ENCODE measurements around the gene PSG3. TPM values are rescaled to one million over a fixed set of nuclear protein-coding genes. Genes with fewer than 3 reads are reported as not detected.
"Not testable (repeated sequence)": the region's sequence is repeated elsewhere in the genome, so short reads cannot be mapped to it uniquely, and the experiment has no call there.

The PSG3 gene
- total RNA-seq, 1 donor from 2014 or later: not detected

DNA sequence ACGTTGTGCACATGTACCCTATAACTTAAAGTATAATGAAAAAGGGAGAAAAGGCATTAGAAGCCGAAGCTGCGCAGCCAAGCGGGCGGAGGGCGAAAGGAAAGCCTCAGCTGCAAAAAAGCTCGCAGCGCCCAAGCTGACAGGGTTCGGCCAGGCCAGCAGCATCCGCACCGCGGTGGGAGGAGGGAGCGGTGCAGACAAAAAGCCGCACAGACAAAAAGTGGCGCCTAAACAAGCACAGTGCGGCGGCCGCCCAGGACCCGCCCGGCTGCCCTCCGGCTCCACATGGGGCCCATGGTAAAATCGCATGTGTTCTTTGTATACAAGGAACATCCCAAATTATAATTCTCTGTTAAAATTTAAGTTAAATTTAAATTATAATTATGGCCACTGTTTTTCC is 42.4 kb downstream of the PSG3 start:
- H3K36me3 Mint-ChIP-seq: no peaks in the 10 kb centered on the region
- no peak overlapping the region for H3K27ac Mint-ChIP-seq
- H3K27me3 Mint-ChIP-seq: no peaks in the 10 kb centered on the region
- TF ChIP-seq, protein P1, sequence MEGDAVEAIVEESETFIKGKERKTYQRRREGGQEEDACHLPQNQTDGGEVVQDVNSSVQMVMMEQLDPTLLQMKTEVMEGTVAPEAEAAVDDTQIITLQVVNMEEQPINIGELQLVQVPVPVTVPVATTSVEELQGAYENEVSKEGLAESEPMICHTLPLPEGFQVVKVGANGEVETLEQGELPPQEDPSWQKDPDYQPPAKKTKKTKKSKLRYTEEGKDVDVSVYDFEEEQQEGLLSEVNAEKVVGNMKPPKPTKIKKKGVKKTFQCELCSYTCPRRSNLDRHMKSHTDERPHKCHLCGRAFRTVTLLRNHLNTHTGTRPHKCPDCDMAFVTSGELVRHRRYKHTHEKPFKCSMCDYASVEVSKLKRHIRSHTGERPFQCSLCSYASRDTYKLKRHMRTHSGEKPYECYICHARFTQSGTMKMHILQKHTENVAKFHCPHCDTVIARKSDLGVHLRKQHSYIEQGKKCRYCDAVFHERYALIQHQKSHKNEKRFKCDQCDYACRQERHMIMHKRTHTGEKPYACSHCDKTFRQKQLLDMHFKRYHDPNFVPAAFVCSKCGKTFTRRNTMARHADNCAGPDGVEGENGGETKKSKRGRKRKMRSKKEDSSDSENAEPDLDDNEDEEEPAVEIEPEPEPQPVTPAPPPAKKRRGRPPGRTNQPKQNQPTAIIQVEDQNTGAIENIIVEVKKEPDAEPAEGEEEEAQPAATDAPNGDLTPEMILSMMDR (conservative IDR thresholded peaks at IDR 0.05): no peak
- no peaks in the 10 kb centered on the region for H3K9me3 Mint-ChIP-seq
- H3K4me3 Mint-ChIP-seq: no peak overlapping the region
- DNase-seq (ENCODE audit: extremely low spot score, unreplicated experiment): no peak
- H3K4me1 Mint-ChIP-seq (ENCODE audit: unreplicated experiment): no peaks in the 10 kb centered on the region

DNA sequence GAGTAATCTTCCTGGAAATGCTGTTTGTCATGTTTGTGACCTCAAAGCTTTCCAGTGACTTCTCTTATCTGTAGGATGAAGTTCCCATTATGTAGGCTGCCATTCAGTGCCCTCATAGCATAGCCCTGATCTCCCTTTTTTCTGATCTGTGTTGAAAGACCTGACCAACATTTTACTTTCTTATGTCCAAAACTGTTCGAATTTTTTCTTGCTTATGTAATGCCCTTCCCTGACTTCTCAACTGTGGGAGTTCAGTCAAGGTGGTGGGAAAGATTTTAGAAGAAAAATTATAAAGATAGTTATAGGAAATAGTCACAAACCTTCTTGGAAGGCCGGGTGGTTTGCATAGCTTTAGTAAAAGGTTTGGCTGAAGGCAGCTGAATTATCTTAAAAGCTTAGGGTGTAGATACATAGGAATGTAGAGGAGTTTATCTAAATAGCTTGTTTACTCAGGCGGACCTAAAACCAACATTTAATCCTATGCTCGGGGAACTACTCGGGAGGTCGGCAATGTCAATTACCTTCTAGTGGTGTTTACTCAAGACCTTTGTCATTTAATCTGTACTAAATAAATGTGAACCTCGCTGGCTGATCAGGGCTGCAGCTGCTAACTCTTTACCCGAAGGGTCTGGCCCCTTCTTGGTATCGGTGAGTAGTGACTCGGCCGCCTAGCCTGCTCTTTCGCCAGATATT is 44.3 kb downstream of the PSG3 start:
- TF ChIP-seq, protein P1 (conservative IDR thresholded peaks at IDR 0.05): no peak
- Mint-ChIP-seq H3K36me3 (no peaks in the 10 kb centered on the region), H3K9me3 (peaks cover 4% of the 10 kb centered on the region), H3K4me3 (no peak overlapping the region), H3K27ac (no peak overlapping the region), H3K27me3 (no peaks in the 10 kb centered on the region), H3K4me1 (ENCODE audit: unreplicated experiment) (no peaks in the 10 kb centered on the region)
- no peak for DNase-seq (ENCODE audit: extremely low spot score, unreplicated experiment)

DNA sequence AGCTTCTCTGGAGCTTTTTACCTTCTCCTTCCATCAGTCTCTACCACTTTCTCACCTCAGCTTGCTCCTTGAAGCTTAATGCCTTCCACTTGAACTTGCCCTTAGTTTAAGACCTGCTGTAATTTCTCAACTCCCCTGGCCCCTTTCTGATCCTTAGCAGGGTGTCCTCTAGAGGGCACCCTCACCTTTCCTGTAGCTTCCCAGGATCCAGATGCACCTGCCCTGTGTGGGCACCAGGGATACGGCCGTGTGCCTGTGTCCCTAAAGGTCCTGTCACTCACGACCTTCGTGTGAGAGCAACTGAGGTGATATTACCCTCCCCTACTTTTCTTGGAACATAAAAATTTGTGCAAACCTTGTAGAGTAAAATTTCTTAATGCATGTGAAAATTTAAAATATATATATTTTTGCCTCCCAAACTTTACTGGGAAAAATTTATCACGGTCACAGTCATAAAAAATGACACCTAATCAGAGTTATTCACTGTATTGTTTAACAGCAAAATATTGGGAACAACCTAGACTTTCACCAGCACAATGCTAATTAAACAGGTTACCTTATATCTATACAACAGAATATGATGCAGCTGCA is 46.4 kb downstream of the PSG3 start:
- DNase-seq (ENCODE audit: extremely low spot score, unreplicated experiment): no peak
- Mint-ChIP-seq H3K4me1 (ENCODE audit: unreplicated experiment) (no peaks in the 10 kb centered on the region), H3K4me3 (no peak overlapping the region), H3K27ac (no peak overlapping the region), H3K9me3 (peaks cover 4% of the 10 kb centered on the region), H3K27me3 (no peaks in the 10 kb centered on the region), H3K36me3 (no peaks in the 10 kb centered on the region)
- TF ChIP-seq, protein P1 (conservative IDR thresholded peaks at IDR 0.05): no peak

DNA sequence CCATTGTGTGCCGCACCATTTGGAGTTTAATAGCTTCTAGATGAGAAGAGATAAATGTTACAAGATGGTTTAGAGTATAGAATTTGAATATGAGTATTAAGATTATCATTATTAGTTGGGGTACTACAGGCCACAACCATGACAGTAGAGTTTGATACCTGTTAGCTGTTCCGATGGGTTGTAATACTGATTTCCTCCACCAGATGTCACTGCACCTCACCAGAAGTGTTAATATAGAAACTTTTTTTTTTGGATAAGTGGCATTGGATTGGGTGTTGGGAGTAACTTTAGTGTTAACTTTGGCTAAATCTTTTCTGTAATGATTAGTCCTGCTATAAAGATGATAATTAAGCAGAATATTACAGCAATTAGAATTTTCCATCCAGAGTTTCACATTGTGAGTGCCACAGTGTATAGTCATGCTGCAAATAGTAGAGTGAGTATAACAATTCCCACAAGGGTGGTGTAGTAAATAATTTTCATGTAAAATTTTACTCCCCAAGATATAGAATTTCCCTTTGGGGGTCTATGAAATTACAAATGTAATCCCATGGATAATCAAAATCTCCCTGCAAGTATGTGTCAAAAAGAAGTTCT is 56.3 kb downstream of the PSG3 start:
- H3K4me1 Mint-ChIP-seq (ENCODE audit: unreplicated experiment): no peaks in the 10 kb centered on the region
- no peak overlapping the region for H3K27ac Mint-ChIP-seq
- no peak for DNase-seq (ENCODE audit: extremely low spot score, unreplicated experiment)
- peaks cover 24% of the 10 kb centered on the region for H3K9me3 Mint-ChIP-seq
- TF ChIP-seq, protein P1 (conservative IDR thresholded peaks at IDR 0.05): peak; percentile 74
- H3K4me3 Mint-ChIP-seq: no peak overlapping the region
- no peaks in the 10 kb centered on the region for H3K27me3 Mint-ChIP-seq
- H3K36me3 Mint-ChIP-seq: no peaks in the 10 kb centered on the region

DNA sequence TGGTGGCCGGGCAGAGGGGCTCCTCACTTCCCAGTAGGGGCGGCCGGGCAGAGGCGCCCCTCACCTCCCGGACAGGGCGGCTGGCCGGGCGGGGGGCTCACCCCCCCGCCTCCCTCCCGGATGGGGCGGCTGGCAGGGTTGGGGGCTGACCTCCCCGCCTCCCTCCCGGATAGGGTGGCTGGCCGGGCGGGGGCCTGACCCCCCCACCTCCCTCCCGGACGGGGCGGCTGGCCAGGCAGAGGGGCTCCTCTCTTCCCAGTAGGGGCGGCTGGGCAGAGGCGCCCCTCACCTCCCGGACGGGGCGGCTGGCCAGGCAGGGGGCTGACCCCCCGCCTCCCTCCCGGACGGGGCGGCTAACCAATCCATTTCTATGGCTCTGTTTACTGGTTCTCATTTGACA is 64.0 kb downstream of the PSG3 start:
- not testable (repeated sequence) for H3K27ac Mint-ChIP-seq; H3K4me3 Mint-ChIP-seq; H3K36me3 Mint-ChIP-seq; H3K4me1 Mint-ChIP-seq (ENCODE audit: unreplicated experiment); H3K27me3 Mint-ChIP-seq; H3K9me3 Mint-ChIP-seq; DNase-seq (ENCODE audit: extremely low spot score, unreplicated experiment)

DNA sequence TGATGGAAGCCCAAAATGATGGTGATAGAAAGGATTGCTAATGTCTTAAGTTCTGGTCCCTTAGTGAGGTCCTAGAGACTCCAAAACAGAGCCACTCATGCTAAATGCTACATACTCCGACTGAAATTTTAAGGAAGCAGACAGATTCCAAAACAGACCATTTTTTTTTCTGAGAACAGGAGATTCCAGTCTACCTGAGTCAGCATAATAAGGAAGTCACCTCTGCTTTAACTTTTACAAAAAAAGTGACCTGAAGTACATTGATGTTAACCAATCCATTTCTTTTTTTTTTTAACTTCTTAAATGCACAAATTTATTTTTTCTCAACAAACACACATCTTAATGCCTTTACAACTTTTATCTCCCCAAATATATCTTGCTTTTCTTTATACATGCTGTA is 65.7 kb downstream of the PSG3 start:
- not testable (repeated sequence) for H3K27me3 Mint-ChIP-seq; H3K4me1 Mint-ChIP-seq (ENCODE audit: unreplicated experiment); DNase-seq (ENCODE audit: extremely low spot score, unreplicated experiment); H3K9me3 Mint-ChIP-seq; H3K36me3 Mint-ChIP-seq; H3K27ac Mint-ChIP-seq; H3K4me3 Mint-ChIP-seq

Other genes starting within 250 kb of the PSG3 start
- 19.1 and 28.8 TPM in 2 replicates for gene CEACAM1, start 212.0 kb downstream of the PSG3 start, total RNA-seq (ENCODE audit: low replicate concordance)
- gene CEACAM8, start 145.6 kb downstream of the PSG3 start, total RNA-seq (ENCODE audit: low replicate concordance): not detected in 2 replicates
- gene PSG8, start 25.2 kb upstream of the PSG3 start, total RNA-seq (ENCODE audit: low replicate concordance): not detected in 2 replicates
- not detected in 2 replicates for gene PSG1, start 139.2 kb upstream of the PSG3 start, total RNA-seq (ENCODE audit: low replicate concordance)
- gene PSG6, start 177.4 kb upstream of the PSG3 start, total RNA-seq (ENCODE audit: low replicate concordance): not detected in 2 replicates
- not detected in 2 replicates for gene PSG7, start 196.7 kb upstream of the PSG3 start, total RNA-seq (ENCODE audit: low replicate concordance)

Measured in type B pancreatic cell (in vitro differentiated cells).